HG03103 (cell line): ENCODE measurements around the gene PHF2.

Experiments used
- ATAC-seq: cut with Tn5 transposase; IDR thresholded peaks from one replicate; pipeline ENCODE4 v1.9.1; 2021; ENCODE audit warnings: low read depth; ENCODE audit not compliant: unreplicated experiment

The PHF2 gene

DNA sequence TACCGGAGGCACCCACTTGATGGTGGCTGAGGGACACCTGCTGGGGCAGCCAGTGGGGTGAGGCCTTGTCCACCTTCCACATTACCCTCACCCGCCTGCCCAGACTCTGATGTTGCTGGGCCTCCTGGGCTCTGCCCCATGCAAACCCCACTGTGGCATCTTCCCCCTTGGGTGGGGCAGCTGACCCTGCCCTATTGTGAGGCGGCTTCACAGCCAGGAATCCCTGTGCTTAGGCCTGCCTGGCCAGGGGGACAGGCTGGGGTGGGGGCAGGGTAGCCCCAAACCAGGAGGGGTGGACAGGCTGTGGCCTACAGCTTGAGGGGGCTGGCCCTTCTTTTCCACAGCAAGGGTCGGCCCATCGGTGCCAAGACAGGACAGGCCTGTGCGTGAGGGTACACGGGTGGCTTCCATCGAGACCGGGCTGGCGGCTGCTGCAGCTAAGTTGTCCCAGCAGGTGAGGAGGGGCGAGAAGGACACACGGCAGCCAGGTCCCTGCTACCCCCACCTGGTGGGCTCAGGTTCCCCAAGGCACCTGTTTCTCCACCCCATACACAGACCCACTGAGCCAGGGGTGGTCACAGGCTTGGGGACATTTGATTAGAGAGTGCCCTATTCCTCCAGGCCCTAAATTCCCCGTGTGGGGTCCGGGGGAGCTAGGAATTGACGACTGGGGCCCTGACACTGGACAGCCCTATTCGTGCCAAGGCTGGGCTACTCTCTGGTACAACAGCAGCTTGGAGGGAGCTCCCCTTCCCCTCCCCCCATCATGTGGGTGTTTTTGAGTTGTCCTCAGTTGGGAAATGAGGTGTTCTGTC, 99.2 kb downstream of the PHF2 start:
- ATAC-seq: no peak

DNA sequence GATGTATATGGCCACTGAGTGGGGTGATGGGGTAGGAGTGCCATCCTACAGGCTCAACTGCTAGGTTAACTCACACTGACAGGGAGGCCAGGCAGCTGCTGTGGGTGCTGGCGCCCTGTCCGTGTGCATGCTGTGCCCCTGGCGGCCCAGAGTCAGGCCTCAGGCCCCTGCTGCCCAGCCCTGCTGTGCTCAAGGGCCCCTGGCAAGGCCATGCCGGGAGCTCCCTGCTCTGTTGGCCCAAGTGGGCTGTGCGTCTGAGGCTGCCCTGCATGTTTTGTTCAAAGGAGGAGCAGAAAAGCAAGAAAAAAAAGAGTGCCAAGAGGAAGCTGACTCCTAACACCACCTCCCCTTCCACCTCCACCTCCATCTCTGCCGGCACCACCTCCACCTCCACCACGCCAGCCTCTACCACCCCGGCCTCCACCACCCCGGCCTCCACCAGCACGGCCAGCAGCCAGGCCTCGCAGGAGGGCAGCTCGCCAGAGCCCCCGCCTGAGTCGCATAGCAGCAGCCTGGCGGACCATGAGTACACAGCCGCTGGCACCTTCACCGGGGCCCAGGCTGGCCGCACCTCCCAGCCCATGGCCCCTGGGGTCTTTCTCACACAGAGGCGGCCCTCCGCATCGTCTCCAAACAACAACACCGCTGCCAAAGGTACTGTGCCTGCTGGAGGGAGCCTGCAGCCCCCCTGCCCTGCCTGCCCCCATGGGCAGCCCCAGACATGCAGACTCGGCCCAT, 100.1 kb downstream of the PHF2 start:
- no peak for ATAC-seq

DNA sequence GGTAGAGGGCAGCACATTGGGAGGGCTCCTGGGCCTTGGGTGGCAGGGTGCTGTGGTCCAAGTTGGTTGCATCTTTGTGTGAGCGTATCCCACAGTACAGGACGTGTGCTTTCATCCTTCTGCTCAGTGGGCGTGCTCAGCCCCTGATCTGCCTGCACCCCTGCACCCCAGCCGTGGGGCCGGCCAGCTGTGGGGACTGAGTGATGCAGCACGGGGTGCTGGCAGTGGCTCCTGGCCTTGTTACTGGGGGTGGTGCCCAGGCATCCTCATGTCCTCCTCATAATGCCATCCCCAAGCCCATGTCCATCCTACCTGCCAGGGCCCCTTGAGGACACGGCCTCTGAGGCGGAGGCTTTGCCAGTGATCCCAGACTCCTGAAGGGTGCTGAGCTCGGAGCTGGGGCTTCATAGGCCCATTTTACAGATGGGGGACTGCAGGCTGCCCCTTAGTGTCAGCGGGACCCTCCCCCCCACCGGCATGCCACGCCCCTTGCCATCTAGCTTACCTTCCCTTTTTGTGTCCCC, 100.7 kb downstream of the PHF2 start:
- ATAC-seq: no peak

DNA sequence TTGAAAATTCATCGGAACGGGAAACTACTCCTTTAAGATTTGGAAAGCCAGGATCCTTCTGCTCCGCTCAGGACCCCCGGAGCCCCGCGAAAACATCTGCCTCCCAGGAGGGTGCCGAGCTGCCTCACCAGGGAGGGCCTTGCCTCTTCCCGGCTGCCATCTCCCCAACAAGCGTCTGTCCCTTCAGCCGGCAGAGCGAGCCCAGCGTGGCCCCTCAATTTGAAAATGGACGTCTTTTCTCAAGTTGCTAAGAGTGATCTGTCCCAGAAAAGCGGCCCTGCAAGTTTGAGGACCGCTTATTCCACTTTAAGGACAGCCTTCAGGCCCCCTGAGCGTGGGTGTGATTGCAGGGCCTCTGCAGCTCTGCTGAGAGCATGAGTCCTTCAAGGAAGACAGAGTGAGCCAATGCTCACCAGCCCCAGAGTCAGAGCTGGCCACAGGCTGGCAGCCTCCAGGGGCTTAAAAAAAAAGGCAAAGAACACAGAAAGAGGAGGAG, 101.3 kb downstream of the PHF2 start:
- no peak for ATAC-seq

DNA sequence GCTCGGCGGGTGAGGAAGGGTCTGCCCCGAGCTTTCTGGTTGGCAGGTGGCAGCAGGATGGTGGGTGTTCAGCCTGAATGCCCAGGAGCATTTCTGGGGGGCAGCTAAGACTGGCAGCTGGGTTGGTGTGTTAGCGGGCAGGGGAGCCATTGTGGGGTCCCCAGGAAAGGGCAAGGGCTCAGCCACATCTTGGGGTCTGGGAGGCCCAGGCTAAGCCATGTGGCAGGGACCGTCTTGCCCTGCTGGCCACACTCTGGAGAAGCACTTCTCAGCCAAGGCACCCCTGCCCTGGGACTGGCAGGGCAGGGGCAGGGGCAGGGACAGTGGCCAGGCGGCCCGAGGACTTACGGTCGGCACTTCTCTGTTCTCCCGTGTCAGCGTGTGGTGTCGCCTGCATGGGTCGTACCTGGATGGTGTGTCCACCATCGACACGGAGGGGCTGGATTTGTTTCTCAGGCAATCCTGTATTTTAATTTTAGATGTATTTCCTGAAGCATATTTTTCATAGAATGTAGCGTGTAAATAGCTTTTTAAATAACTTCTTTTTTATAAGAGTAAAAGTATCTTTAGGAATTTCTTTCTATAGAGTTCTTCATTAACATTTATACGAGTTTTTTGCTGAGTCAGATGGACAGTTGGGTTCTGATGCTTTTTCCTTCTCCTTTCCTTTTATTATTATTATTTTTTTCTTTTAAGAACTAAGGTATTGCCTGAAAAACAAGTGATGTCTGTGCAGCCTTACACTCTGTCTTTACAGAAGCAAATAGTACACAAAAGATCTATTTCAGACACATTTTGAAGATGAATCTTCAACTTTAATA, 102.0 kb downstream of the PHF2 start:
- ATAC-seq: no peak

DNA sequence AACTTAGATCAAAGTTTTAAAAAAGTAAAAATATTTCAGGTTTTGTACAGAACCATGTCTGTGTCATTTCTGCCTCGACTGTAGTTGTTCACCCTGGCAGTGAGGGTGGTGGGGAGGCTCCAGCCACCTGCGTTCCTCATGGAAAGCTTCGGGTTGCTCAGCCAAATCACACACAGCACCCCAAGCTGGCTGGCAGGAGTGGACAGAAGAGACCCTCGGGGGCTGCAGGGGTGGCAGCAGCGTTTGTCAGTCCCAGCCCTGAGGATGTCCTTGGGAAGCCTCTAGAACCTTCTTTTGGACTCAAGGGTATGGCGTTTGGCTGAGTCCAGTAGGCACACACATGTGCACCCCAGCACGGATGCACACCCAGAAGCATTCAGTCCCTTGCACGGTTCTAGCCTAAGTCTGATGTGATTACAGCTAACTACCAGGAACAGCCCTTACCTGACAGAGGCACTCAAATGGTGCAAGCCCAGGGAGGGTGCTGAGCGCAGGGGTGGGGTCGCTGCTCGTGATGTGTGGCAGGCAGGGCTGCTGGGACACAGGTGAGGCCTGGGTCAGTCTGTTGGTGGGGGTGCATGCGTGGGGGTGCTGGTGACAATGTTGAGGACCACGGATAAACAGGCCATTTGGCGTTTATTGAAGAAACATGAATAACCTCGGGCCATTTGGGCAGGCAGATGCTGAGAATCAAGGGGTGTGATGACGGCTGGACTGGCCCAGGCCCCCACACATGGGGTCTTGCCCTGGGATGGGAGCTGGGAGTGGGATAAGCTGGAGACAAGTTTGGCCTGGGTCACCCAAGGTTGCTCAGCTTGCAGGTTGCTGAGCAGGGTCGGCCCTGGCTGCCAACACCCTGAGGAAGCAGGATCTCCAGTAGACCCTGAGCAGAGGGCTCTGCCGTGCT, 103.4 kb downstream of the PHF2 start:
- no peak for ATAC-seq

DNA sequence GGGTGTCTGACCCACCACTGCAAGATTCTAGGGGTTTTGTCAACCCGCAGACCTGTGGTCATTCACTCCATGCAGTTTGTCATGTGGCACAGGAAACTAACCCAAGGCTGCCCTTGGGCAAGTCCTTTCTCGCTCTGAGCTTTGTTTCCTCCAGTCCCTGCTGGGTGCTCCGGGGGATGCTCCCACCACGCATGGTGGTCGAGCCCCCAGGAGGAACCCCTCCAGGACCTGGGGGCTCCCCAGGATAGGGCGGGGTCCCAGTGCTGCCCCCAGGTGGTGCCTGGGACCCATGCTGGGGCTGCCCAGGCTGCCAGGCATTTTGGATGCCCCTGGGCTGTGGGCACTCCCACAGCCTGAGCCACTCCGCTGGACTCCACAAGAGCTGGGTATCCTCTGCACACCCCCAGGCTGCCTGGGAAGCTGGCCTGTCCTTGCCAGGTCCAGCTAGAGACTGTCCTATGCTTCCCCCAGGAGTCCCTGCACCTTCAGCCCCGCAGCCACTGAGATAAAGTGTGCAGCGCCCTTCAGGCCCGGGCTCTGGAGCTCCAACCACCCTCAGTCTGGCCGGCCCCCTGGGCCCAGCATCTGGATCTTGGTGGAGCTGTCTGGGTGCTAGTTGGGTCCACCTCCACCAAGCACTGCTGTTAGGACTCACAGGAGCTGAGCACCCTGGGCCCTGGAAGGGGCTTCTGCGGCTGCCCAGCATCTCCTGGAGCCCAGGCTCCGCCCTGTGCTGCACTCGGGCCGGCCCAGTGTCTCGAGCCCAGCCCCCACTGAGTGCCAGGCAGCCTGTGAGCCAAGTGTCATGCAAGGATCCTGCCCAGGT, 104.3 kb downstream of the PHF2 start:
- ATAC-seq: no peak

DNA sequence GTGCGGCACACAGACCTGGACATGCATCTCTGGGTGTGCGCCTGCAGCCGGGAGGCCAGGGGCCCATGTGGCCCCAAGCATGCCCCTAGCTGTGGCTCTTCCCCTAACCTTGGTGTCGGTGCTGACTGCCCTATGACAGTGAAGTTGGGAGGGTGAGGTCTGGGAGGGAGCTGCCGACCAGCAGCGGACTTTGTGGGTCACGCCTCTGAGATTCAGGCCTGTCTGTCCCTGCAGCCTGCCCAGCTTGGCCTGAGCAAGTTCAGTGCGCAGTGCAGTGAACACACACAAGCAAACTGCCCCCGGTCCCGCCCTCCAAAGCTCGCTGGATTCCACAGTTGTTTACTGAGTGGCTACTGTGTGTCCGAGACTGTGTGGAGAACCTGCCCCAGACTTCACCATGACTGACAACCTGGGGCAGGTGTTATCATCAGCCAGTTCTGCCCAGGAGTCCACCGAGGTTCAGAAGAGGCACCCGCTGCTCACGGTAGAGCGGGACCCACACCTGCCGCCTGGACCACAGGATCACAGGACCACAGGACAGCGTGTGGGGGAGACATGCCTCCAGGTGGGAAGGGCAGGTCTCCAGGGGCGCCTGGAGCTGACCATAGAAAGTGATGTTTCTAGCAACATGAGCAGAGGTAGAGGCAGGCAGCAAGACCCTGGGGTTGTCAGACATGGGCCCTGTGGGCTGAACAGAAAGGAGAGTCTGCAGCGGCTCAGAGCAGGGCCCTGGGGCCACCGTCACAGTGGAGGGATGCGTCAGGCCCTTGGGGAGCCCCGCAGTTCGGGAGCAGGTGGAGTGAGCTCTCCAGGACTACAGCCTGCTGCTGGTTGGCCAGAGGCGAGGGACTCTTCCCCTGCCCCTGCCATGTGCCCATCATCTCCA, 105.1 kb downstream of the PHF2 start:
- ATAC-seq: no peak

DNA sequence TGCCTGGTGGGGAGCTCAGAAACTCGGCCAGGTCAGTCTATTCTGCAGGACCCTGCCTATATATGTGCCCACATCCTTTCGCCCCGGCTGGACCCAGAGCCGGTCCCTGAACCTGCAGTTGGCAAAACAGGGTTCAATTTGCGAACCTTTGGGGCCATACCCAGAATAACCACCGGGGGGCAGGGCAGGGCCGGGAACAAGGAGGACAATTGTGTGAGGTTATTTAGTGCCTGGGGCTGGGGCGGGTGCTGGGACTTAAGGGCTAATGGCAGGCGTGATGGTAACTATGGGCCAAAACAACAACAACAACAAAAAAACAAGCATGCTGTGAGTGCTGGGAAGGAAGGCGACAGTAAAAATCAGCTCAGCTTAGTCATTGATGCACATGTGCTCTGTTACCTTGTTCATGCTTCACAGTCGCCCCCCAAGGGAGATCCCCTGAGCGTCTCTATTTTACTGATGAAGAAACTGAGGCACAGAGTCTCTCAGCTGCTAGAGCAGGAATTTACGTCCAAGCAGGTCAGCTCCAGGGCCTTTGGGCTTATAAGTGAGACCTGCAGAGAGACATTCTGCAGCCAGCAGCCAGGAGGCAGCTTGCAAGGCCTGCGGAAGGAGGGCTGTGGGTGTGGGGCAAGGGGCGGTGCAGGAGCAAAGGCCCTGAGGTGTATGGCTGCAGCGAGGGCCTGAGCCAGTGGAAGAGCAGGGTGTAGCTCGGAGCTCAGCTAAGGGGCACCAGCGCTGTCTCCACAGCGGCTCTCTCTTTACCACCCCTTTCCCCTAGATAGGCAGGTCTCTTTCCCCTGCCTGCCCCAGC, 106.0 kb downstream of the PHF2 start:
- no peak for ATAC-seq

DNA sequence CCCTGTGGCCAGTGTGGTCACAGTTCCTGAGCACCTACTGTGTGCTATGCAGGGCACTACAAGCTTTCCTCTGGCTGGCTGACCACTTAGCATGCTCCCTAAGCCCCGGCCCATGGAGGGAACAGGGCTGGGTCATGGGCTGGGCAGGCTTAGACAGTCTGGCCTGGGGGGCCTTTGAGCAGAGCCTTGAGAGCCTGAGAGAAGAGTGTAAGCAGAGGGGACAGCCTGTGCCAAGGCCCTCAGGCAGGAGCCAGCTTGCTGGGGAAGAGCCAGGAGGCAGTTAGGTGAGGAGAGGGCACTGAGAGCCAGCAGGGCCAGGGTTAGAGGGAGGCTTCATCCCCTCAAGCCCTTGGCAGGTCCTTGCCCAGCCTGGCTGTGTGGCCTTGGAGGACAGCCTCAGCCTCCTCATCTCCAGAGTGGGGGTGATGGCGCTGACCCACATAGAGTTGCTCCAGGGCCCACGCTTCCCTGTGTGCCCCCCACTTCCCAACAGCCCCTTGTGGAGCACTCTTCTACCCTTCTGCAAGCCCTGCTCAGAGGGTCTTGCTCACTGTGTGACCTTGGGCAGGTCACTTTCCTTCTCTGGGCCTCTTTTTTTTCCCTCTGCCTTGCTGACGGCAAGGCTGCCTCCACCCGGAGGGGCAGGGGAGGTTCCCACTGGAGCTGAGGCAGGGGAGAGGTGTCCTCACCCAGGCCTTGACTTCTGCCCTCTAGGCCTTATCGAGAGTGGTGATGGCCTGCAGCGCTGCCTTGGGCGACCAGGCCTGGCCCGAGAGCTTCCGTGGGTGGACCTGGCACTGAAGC, 107.1 kb downstream of the PHF2 start:
- no peak for ATAC-seq

DNA sequence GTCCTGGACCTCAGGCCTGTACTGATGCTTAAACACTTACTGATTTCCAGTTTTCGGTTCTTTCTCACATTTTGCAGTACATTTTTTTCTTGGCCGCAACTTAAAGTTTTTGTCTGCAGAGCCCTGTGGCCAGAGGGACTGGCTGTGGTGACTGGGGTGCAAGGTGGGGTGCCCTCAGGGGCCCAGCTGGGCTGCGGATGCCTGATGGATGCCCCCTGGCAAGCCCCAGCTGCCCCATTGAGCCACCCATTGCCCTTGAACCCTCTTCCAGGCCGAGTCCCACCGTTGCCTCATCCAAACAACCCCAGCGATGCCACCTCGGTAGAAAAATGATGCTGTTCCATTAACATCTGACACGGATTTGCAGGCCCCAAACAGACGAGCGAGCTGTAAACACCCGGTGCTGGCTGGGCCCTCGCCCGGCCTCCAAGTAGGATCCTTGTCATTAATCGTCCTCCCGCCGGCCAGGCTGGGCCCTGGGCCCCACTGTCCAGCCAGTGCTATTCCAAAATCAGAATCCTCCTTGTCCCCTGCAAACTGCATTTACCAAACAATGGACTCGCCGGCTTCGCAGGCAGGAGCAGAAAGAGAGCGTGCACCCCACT, 107.9 kb downstream of the PHF2 start:
- no peak for ATAC-seq

DNA sequence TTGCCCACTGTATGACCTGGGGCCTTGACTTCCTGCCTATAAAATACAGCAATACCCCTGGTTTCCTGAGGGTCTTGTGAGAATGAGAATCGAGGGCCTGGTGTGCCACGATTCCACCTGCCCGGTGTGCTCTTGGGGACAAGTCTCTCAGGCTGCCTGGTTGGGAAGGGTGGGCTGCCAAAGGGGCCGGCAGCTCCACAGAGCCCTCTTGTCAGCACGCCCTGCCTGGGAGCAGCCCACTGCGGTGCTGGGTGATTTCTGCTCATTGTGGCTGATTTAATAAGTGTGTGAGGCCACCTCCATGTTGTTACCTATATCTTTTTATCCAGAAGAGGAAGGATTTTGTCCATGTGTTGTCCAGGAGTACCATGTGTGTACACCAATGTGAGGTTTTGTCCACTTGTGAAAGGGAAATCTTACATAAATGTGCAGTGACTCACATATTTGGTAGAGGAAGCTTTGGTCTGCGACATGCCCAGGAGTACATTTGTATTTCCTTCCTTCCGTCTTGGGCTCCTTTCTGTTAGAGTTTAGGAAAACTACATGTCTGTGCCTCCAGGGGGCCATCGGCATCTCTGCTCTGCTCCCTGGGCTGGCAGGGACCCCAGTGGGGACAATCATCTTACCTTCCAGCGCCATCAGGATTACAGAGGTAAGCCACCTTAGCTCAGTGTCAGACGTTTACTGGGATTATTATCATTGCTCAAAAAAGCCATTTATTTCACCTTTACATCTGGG, 108.6 kb downstream of the PHF2 start:
- no peak for ATAC-seq

DNA sequence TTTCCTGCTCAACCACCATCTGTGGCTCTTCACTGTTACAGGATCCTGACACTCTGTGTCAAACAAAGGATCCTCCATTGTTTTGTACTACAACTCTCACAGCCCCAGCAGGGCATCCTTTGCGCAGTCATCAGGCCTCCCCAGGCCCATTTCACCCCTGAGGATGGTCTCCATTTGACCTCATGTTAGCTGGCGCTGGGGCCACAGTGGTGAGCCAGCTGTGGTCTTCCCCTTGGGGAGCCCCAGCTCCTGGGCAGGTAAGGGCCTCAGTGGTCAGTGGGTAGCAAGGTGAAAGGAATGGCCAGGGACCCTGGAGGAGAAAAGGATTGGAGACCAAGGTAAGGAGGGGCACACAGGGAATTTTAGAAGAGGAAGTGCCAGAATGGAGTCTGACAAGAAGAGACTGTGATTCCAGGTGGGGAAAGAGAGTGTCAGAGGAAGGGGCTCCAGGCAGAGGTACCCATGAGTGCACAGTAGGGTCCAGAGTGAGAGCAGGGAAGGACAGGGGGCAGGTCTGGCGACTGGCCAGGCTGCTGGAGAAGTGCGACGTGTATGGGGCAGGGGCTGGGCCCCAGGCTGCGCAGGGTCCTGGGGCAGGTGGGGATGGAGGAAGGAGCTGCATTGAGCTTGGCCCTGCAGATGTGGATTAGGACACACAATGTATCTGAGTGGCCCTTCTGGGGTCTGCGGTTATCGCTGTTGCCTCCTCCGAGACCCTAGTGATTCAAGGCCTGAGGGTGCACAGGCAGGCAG, 109.9 kb downstream of the PHF2 start:
- ATAC-seq: no peak

DNA sequence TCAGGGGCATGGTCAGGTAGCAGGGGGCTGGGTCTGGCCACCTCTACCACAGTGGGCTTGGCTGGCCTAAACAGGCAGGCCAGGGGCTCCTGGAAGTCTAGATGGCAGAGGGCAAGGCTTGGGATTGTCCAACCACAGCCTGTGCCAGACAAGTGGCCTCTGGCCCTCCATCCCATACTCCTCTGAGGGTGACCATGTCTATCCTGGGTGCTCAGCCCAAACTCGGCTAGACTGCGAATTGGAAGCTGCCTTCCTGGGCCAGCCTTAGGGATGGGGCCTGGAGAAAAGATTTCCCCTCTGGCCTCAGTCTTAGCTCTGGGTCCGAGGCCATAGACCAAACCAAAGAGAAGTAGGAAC, 110.5 kb downstream of the PHF2 start:
- no peak for ATAC-seq

DNA sequence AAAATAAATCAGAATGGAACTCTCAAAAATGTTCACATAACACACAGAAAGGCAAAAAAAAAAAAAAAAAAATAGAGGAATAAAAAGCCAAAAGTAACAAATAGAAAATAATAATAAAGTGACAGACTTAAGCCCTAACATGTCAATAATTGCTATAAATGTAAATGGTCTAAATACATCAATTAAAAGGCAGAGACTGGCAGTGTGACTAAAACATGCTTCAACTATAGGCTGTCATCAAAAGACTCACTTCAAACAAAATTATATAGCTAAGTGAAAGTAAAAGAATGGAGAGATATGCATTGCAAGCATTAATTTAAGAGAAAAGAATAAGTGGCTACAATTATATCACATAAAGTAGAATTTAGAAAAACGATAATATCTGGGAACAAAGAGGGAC, 114.2 kb downstream of the PHF2 start:
- no peak for ATAC-seq
